K562 (cell line): Measurements from ENCODE around the gene ARMH1. TPM values are rescaled to one million over a fixed set of nuclear protein-coding genes. Genes with fewer than 3 reads are reported as not detected.
A peak's percentile ranks its signal among the peaks of the same experiment; 100 is the strongest.

Source experiments
- BHLHE40 ChIP-seq: IDR thresholded peaks from 2 replicates; pipeline ENCODE4 v1.6.1; 2011; ENCODE audit warnings: low read length, improper control_type of control experiment
- CBX2 ChIP-seq: fragments of 200-600 bp; sonication (generic); IDR thresholded peaks from one replicate; pipeline ENCODE4 v1.6.1; 2012; ENCODE audit warnings: mild to moderate bottlenecking, low read length, inconsistent platforms; ENCODE audit not compliant: insufficient read depth, poor library complexity, severe bottlenecking
- CC2D1A ChIP-seq: fragments of 450-650 bp; IDR thresholded peaks from 2 replicates; pipeline ENCODE4 v1.6.1; 2017; ENCODE audit warnings: mild to moderate bottlenecking
- FOSL1 ChIP-seq: fragments of 200-800 bp; sonication (Bioruptor generic); conservative IDR thresholded peaks from 2 replicates; pipeline ENCODE4 v1.6.1; 2016; ENCODE audit warnings: missing genetic modification characterization, missing compliant biosample characterization
- HDAC2 ChIP-seq: fragments of 450-650 bp; IDR thresholded peaks from 2 replicates; pipeline ENCODE4 v1.6.1; 2016; ENCODE audit warnings: mild to moderate bottlenecking
- HMGXB4 ChIP-seq: sonication (generic); formaldehyde crosslinking; IDR thresholded peaks from 2 replicates; pipeline ENCODE4 v1.8.1; 2023; ENCODE audit warnings: mild to moderate bottlenecking, missing genetic modification reagents
- ILF3 ChIP-seq: fragments of 450-650 bp; IDR thresholded peaks from 2 replicates; pipeline ENCODE4 v1.6.1; 2018; ENCODE audit warnings: antibody characterized with exemption, mild to moderate bottlenecking, moderate library complexity, borderline replicate concordance
- IRF9 ChIP-seq: fragments of 450-650 bp; IDR thresholded peaks from 2 replicates; pipeline ENCODE4 v1.6.1; 2016; ENCODE audit warnings: missing biosample characterization, missing genetic modification characterization
- NFIX ChIP-seq: fragments of 250-450 bp; sonication (Bioruptor Pico); IDR thresholded peaks from 2 replicates; pipeline ENCODE4 v1.4.0; 2020; ENCODE audit warnings: low read depth, mild to moderate bottlenecking, moderate library complexity
- NKRF ChIP-seq: fragments of 450-650 bp; IDR thresholded peaks from 2 replicates; pipeline ENCODE4 v1.6.1; 2016; ENCODE audit warnings: borderline replicate concordance
- NRF1 ChIP-seq, 2 experiments: fragments of 450-650 bp; IDR thresholded peaks in 1 of 2; conservative IDR thresholded peaks in 1 of 2; 2 replicates each; pipeline ENCODE4 v1.6.1; 2014; ENCODE audit warnings: mild to moderate bottlenecking in 2 of 2
- NUFIP1 ChIP-seq: fragments of 450-650 bp; IDR thresholded peaks from 2 replicates; pipeline ENCODE4 v1.6.1; 2018; ENCODE audit not compliant: partially characterized antibody
- SREBF1 ChIP-seq: fragments of 150-350 bp; IDR thresholded peaks from 2 replicates; pipeline ENCODE4 v1.6.1; 2014; ENCODE audit warnings: antibody characterized with exemption, low read depth, low read length, borderline replicate concordance
- TFAP4 ChIP-seq: sonication (generic); formaldehyde crosslinking; IDR thresholded peaks from 2 replicates; pipeline ENCODE4 v1.8.0; 2022; ENCODE audit warnings: missing genetic modification reagents, mild to moderate bottlenecking, moderate library complexity, borderline replicate concordance
- ZBTB1 ChIP-seq: sonication (generic); formaldehyde crosslinking; IDR thresholded peaks from 2 replicates; pipeline ENCODE4 v1.8.1; 2023; ENCODE audit warnings: missing genetic modification reagents, low read depth, mild to moderate bottlenecking, borderline replicate concordance
- ZHX1 ChIP-seq: fragments of 150-350 bp; conservative IDR thresholded peaks from 2 replicates; pipeline ENCODE4 v1.6.1; 2014; ENCODE audit warnings: low read length
- ZNF696 ChIP-seq: fragments of 250-450 bp; sonication (Bioruptor Pico); conservative IDR thresholded peaks from 2 replicates; pipeline ENCODE4 v1.4.0; 2020; ENCODE audit warnings: mild to moderate bottlenecking, moderate library complexity
- polyA plus RNA-seq, 8 experiments: library from polyadenylated mRNA; depleted of rRNA in 4 of 8; stranded (reverse) in 5 of 8; unstranded in 3 of 8; fragments of >200 nt; fragmentation: Nextera tagmentation in 2 of 8; fragmentation: Illumina TruSeq in 1 of 8; extraction: Ambion mirVana in 2 of 8; extraction: Trizol in 1 of 8; gene quantifications; 2 replicates each; pipeline versions ENCODE4 v1.2.1 to v1.2.3, GENCODE V29; 2011 to 2014; ENCODE audit warnings: inconsistent platforms in 1 of 8, missing spikeins in 1 of 8
- total RNA-seq, 7 experiments: library from RNA; depleted of rRNA in 6 of 7; stranded (reverse); fragments of >200 nt in 6 of 7; fragmentation: Illumina TruSeq in 2 of 7; extraction: Trizol in 2 of 7; gene quantifications; 2 replicates each; pipeline versions ENCODE4 v1.2.1 to v1.2.3, GENCODE V29; 2011 to 2021; ENCODE audit warnings: low replicate concordance in 1 of 7
- TF ChIP-seq, protein P1 (sequence below): sonication (generic); IDR thresholded peaks from 2 replicates; pipeline ENCODE4 v1.6.1; 2016

Gene ARMH1
- total and polyA plus RNA-seq, 9 of the 15 experiments (the other 6 are each of a cell fraction or from before 2014, with no cell fraction given) = 0.41 TPM; not detected in 8

DNA sequence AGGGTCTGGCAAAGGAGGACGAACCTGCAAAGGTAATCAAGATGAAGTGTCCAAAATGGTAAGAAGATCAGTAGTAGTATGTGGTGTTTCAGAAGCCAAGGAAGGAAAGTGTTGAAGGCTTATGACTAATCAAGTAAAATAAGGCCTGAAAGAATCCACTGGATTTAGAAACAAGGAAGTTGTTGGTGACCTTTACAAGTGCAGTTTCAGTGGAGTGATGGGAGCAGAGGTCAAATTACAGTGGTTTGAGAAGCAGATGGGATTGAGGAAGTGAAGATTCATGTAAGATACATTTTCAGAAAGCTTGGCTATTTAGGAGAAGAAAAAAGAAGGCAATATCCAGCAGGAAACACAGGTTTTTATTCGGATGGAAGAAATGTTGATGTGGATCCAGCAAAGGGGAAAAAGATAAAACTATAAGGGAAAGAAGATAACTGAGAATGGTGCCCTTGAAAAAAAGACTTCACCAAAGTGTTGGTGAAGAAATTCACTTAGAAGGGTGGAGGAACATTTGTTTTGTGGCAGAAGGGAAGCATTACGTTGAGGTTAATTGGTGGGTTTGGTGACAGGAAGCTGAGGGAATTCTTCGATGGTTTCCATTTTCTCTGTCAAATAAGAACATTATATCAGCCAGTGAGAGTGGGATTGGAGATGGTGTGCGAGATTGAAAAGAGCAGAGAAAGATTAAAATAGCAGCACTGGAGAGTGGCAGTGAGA is 2.1 kb downstream of the ARMH1 start (continued):
- TF ChIP-seq HMGXB4 (CRISPR knock-in tag) = no peak
- TF ChIP-seq NKRF = no peak
- TF ChIP-seq FOSL1 (tag) = peak; percentile 82
- no peak for TF ChIP-seq NRF1 (conservative IDR thresholded peaks at IDR 0.05 in 1 of 2, IDR thresholded peaks at IDR 0.05 in 1 of 2)
- TF ChIP-seq ZHX1 = no peak
- no peak for TF ChIP-seq SREBF1
- TF ChIP-seq BHLHE40 = 0 out of 2 replicates have a peak, but pooled peaks have one; percentile 19
- TF ChIP-seq CBX2 = no peak
- TF ChIP-seq ZNF696 (CRISPR knock-in tag) = no peak
- no peak for TF ChIP-seq ILF3
- TF ChIP-seq, protein P1, sequence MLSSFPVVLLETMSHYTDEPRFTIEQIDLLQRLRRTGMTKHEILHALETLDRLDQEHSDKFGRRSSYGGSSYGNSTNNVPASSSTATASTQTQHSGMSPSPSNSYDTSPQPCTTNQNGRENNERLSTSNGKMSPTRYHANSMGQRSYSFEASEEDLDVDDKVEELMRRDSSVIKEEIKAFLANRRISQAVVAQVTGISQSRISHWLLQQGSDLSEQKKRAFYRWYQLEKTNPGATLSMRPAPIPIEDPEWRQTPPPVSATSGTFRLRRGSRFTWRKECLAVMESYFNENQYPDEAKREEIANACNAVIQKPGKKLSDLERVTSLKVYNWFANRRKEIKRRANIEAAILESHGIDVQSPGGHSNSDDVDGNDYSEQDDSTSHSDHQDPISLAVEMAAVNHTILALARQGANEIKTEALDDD = peak; percentile 18; the same call in 1 of the 2 replicates
- peak; percentile 90 for TF ChIP-seq CC2D1A
- no peak for TF ChIP-seq ZBTB1 (CRISPR knock-in tag)
- TF ChIP-seq NUFIP1 = no peak
- no peak for TF ChIP-seq IRF9 (tag)
- TF ChIP-seq HDAC2 = peak; percentile 74; the same call in 1 of the 2 replicates
- no peak for TF ChIP-seq TFAP4 (CRISPR knock-in tag)
- TF ChIP-seq NFIX (CRISPR knock-in tag) = no peak
